GM12878 (cell line): Measurements from ENCODE around the gene MSMB. TPM values are rescaled to one million over a fixed set of nuclear protein-coding genes. Genes with fewer than 3 reads are reported as not detected.

Experiments
- CBX5 ChIP-seq: sonication (generic); IDR thresholded peaks from 2 replicates; pipeline ENCODE4 v1.6.1; 2016; ENCODE audit warnings: low read depth, moderate library complexity, mild to moderate bottlenecking, inconsistent platforms
- CHD1 ChIP-seq: IDR thresholded peaks from 2 replicates; pipeline ENCODE4 v1.6.1; 2012; ENCODE audit warnings: low read depth, low read length, improper control_type of control experiment
- CHD2 ChIP-seq: IDR thresholded peaks from 2 replicates; pipeline ENCODE4 v1.6.1; 2011; ENCODE audit warnings: low read depth, low read length, improper control_type of control experiment, borderline replicate concordance
- HDAC6 ChIP-seq: fragments of 200-600 bp; sonication (generic); IDR thresholded peaks from one replicate; pipeline ENCODE4 v1.8.0; 2017; ENCODE audit warnings: antibody characterized with exemption; ENCODE audit not compliant: unreplicated experiment
- IRF4 ChIP-seq: IDR thresholded peaks from 2 replicates; pipeline ENCODE4 v1.6.1; 2011; ENCODE audit warnings: low read depth, low read length
- JUND ChIP-seq: IDR thresholded peaks from 2 replicates; pipeline ENCODE4 v1.6.1; 2012; ENCODE audit warnings: low read depth, mild to moderate bottlenecking, low read length, improper control_type of control experiment, moderate library complexity
- KDM1A ChIP-seq: fragments of 200-600 bp; sonication (generic); IDR thresholded peaks from 2 replicates; pipeline ENCODE4 v1.6.1; 2016; ENCODE audit warnings: borderline replicate concordance
- MYC ChIP-seq: IDR thresholded peaks from 2 replicates; pipeline ENCODE4 v1.6.1; 2011; ENCODE audit warnings: mild to moderate bottlenecking, low read length, moderate library complexity, inconsistent platforms; ENCODE audit not compliant: insufficient read depth, insufficient replicate concordance, insufficient read length, severe bottlenecking
- PML ChIP-seq: IDR thresholded peaks from 2 replicates; pipeline ENCODE4 v1.6.1; 2012; ENCODE audit warnings: low read length, inconsistent platforms
- POLR2AphosphoS5 ChIP-seq: IDR thresholded peaks from 2 replicates; pipeline ENCODE4 v1.6.1; 2011; ENCODE audit warnings: mild to moderate bottlenecking, low read length, inconsistent platforms
- POU2F2 ChIP-seq: IDR thresholded peaks from 3 replicates; pipeline ENCODE4 v1.6.1; 2011; ENCODE audit warnings: low read depth, mild to moderate bottlenecking, low read length, borderline replicate concordance
- RFX5 ChIP-seq: IDR thresholded peaks from 2 replicates; pipeline ENCODE4 v1.6.1; 2011; ENCODE audit warnings: low read depth, low read length, improper control_type of control experiment
- SREBF1 ChIP-seq: IDR thresholded peaks from 2 replicates; pipeline ENCODE4 v1.6.1; 2012; ENCODE audit warnings: mild to moderate bottlenecking, low read length
- STAT3 ChIP-seq: IDR thresholded peaks from 2 replicates; pipeline ENCODE4 v1.6.1; 2011; ENCODE audit warnings: low read depth, low read length, improper control_type of control experiment
- TBL1XR1 ChIP-seq: IDR thresholded peaks from 2 replicates; pipeline ENCODE4 v1.6.1; 2012; ENCODE audit warnings: low read depth, low read length, improper control_type of control experiment
- ZNF217 ChIP-seq: fragments of 450-650 bp; IDR thresholded peaks from 2 replicates; pipeline ENCODE4 v1.6.1; 2017; ENCODE audit warnings: antibody characterized with exemption, mild to moderate bottlenecking
- ZZZ3 ChIP-seq: IDR thresholded peaks from 2 replicates; pipeline ENCODE4 v1.6.1; 2011; ENCODE audit warnings: low read depth; ENCODE audit not compliant: control insufficient read depth, insufficient read length
- polyA plus RNA-seq, 11 experiments: library from polyadenylated mRNA; depleted of rRNA in 4 of 11; unstranded in 6 of 11; stranded (reverse) in 5 of 11; fragments of >200 nt; fragmentation: Nextera tagmentation in 4 of 11; fragmentation: Illumina TruSeq in 1 of 11; extraction: Ambion mirVana in 4 of 11; extraction: Trizol in 1 of 11; gene quantifications; 1 replicate in 1 of 11; 2 replicates in 10 of 11; pipeline versions ENCODE4 v1.2.1 to v1.2.3, GENCODE V29; 2011 to 2016; ENCODE audit warnings: inconsistent platforms in 2 of 11, missing spikeins in 2 of 11, low read depth in 1 of 11
- total RNA-seq, 4 experiments: library from RNA; depleted of rRNA in 3 of 4; stranded (reverse); fragments of >200 nt in 3 of 4; fragmentation: Illumina TruSeq in 1 of 4; extraction: Trizol in 1 of 4; gene quantifications; 2 replicates each; pipeline versions ENCODE4 v1.2.1 to v1.2.3, GENCODE V29; 2013 to 2021
- TF ChIP-seq, protein P1 (sequence below): fragments of 450-650 bp; IDR thresholded peaks from 2 replicates; pipeline ENCODE4 v1.6.1; 2016; ENCODE audit warnings: mild to moderate bottlenecking, moderate library complexity, borderline replicate concordance
- TF ChIP-seq, protein P2 (sequence below): fragments of 450-650 bp; IDR thresholded peaks from 2 replicates; pipeline ENCODE4 v1.6.1; 2016; ENCODE audit warnings: mild to moderate bottlenecking
- TF ChIP-seq, protein P3 (sequence below): IDR thresholded peaks from 2 replicates; pipeline ENCODE4 v1.6.1; 2011; ENCODE audit warnings: borderline replicate concordance, low read depth, mild to moderate bottlenecking, moderate library complexity, low read length; ENCODE audit not compliant: insufficient read depth, poor library complexity, severe bottlenecking
- TF ChIP-seq, protein P4 (sequence below): fragments of 450-650 bp; IDR thresholded peaks from 2 replicates; pipeline ENCODE4 v1.6.1; 2014; ENCODE audit warnings: mild to moderate bottlenecking
- TF ChIP-seq, protein P5 (sequence below): IDR thresholded peaks from 2 replicates; pipeline ENCODE4 v1.6.1; 2011; ENCODE audit warnings: mild to moderate bottlenecking, low read depth, low read length, moderate library complexity; ENCODE audit not compliant: insufficient replicate concordance

The MSMB gene
- total and polyA plus RNA-seq, 10 of the 15 experiments (the other 5 are each of a cell fraction or from before 2014, with no cell fraction given): not detected

DNA sequence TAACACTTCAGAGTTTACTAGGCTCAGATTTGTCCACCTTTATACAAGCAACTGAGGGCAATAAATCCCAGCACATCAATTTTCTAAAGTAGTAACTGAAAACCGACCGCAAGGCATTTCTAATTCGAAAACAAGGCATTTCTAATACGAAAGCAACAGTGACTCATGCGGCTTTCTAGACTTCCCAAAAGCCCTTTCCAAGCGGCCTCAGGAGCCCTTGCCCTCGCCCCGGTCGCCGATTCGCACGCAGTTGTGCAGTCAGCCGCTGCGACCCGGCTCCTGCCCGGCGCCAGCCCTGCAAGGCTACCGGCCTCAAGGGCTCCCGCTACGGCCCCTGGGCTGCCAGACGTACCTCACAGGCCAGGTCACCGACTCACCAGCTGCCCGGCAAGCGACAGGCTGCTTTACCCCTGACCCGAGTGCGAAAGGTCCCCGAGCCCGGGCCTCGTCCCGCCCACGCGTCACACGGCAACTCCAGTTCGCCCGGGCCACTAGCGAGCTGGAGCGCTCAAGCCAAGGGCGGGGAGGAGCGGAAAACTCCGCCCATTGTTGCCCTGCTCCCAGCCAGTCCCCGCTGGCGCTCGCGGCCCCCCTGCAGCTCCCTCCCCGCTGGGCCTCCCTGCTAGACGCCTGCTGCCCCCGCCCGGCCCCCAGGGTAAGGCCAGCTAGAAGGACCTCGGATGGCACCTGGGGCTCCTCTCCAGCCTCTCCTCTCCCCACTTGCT lies 22.9 kb downstream of the MSMB start (continued):
- TF ChIP-seq POU2F2: no peak
- TF ChIP-seq TBL1XR1: no peak
- 0 out of 2 replicates have a peak, but pooled peaks have one; percentile 35 for TF ChIP-seq CHD2
- TF ChIP-seq, protein P1, sequence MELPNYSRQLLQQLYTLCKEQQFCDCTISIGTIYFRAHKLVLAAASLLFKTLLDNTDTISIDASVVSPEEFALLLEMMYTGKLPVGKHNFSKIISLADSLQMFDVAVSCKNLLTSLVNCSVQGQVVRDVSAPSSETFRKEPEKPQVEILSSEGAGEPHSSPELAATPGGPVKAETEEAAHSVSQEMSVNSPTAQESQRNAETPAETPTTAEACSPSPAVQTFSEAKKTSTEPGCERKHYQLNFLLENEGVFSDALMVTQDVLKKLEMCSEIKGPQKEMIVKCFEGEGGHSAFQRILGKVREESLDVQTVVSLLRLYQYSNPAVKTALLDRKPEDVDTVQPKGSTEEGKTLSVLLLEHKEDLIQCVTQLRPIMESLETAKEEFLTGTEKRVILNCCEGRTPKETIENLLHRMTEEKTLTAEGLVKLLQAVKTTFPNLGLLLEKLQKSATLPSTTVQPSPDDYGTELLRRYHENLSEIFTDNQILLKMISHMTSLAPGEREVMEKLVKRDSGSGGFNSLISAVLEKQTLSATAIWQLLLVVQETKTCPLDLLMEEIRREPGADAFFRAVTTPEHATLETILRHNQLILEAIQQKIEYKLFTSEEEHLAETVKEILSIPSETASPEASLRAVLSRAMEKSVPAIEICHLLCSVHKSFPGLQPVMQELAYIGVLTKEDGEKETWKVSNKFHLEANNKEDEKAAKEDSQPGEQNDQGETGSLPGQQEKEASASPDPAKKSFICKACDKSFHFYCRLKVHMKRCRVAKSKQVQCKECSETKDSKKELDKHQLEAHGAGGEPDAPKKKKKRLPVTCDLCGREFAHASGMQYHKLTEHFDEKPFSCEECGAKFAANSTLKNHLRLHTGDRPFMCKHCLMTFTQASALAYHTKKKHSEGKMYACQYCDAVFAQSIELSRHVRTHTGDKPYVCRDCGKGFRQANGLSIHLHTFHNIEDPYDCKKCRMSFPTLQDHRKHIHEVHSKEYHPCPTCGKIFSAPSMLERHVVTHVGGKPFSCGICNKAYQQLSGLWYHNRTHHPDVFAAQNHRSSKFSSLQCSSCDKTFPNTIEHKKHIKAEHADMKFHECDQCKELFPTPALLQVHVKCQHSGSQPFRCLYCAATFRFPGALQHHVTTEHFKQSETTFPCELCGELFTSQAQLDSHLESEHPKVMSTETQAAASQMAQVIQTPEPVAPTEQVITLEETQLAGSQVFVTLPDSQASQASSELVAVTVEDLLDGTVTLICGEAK: no peak
- TF ChIP-seq ZNF217: no peak
- TF ChIP-seq CHD1: no peak
- TF ChIP-seq, protein P2, sequence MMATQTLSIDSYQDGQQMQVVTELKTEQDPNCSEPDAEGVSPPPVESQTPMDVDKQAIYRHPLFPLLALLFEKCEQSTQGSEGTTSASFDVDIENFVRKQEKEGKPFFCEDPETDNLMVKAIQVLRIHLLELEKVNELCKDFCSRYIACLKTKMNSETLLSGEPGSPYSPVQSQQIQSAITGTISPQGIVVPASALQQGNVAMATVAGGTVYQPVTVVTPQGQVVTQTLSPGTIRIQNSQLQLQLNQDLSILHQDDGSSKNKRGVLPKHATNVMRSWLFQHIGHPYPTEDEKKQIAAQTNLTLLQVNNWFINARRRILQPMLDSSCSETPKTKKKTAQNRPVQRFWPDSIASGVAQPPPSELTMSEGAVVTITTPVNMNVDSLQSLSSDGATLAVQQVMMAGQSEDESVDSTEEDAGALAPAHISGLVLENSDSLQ: no peak
- peak; percentile 57 for TF ChIP-seq POLR2AphosphoS5
- TF ChIP-seq, protein P3, sequence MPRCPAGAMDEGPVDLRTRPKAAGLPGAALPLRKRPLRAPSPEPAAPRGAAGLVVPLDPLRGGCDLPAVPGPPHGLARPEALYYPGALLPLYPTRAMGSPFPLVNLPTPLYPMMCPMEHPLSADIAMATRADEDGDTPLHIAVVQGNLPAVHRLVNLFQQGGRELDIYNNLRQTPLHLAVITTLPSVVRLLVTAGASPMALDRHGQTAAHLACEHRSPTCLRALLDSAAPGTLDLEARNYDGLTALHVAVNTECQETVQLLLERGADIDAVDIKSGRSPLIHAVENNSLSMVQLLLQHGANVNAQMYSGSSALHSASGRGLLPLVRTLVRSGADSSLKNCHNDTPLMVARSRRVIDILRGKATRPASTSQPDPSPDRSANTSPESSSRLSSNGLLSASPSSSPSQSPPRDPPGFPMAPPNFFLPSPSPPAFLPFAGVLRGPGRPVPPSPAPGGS: no peak
- TF ChIP-seq IRF4: no peak
- TF ChIP-seq, protein P4, sequence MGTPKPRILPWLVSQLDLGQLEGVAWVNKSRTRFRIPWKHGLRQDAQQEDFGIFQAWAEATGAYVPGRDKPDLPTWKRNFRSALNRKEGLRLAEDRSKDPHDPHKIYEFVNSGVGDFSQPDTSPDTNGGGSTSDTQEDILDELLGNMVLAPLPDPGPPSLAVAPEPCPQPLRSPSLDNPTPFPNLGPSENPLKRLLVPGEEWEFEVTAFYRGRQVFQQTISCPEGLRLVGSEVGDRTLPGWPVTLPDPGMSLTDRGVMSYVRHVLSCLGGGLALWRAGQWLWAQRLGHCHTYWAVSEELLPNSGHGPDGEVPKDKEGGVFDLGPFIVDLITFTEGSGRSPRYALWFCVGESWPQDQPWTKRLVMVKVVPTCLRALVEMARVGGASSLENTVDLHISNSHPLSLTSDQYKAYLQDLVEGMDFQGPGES: no peak
- TF ChIP-seq, protein P5, sequence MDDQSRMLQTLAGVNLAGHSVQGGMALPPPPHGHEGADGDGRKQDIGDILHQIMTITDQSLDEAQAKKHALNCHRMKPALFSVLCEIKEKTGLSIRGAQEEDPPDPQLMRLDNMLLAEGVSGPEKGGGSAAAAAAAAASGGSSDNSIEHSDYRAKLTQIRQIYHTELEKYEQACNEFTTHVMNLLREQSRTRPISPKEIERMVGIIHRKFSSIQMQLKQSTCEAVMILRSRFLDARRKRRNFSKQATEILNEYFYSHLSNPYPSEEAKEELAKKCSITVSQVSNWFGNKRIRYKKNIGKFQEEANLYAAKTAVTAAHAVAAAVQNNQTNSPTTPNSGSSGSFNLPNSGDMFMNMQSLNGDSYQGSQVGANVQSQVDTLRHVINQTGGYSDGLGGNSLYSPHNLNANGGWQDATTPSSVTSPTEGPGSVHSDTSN: no peak
- 0 out of 2 replicates have a peak, but pooled peaks have one; percentile 8 for TF ChIP-seq CBX5
- no peak for TF ChIP-seq KDM1A
- no peak for TF ChIP-seq HDAC6
- TF ChIP-seq STAT3: no peak
- TF ChIP-seq ZZZ3: no peak
- no peak for TF ChIP-seq RFX5
- TF ChIP-seq MYC: no peak
- no peak for TF ChIP-seq SREBF1
- TF ChIP-seq JUND: no peak
- TF ChIP-seq PML: no peak
